Naive thymus-derived CD4-positive, alpha-beta T cell (primary cell): ENCODE results near the gene SORCS2. TPM values are rescaled to one million over a fixed set of nuclear protein-coding genes. Genes with fewer than 3 reads are reported as not detected.

ENCODE experiments used
- ATAC-seq: fragments of 150-1000 bp; cut with Tn5 transposase; 2 replicates; pipeline ENCODE4 v1.10.0; 2021; ENCODE audit warnings: mild to moderate bottlenecking, moderate library complexity
- CTCF ChIA-PET: fragments of 350-600 bp; sonication (Branson Sonifier 250); formaldehyde crosslinking; loops from one replicate; lab custom pipeline; 2021; ENCODE audit warnings: antibody characterized with exemption; lab: Charles Lee
- POLR2A ChIA-PET: fragments of 350-600 bp; sonication (Branson Sonifier 250); formaldehyde crosslinking; loops from one replicate; lab custom pipeline; 2021; ENCODE audit warnings: antibody characterized with exemption, inconsistent platforms; lab: Charles Lee
- DNase-seq, 9 donors: peaks; one replicate each; pipeline versions ENCODE4 v3.0.0 to v3.0.0-alpha.2; 2020 to 2022; ENCODE audit warnings: mixed read lengths in 1 of 9
- H3K27ac ChIP-seq: one replicate; pipeline ENCODE4 v1.7.0; 2013; ENCODE audit warnings: mild to moderate bottlenecking, low read depth, low read length, moderate library complexity
- H3K27me3 ChIP-seq, 2 donors: one replicate each; pipeline ENCODE4 v1.7.0; 2013; ENCODE audit warnings: low read length in 2 of 2, mild to moderate bottlenecking in 2 of 2, moderate library complexity in 2 of 2; ENCODE audit not compliant: control insufficient read depth in 2 of 2, insufficient read depth in 2 of 2
- H3K36me3 ChIP-seq, 3 experiments: 1 replicate in 2 of 3; 2 replicates in 1 of 3; pipeline ENCODE4 v1.7.0; 2013; ENCODE audit warnings: low read length in 3 of 3, mild to moderate bottlenecking in 3 of 3, moderate library complexity in 1 of 3; ENCODE audit not compliant: insufficient read depth in 3 of 3, control insufficient read depth in 2 of 3
- H3K4me1 ChIP-seq, 2 donors: one replicate each; pipeline ENCODE4 v1.7.0; 2013; ENCODE audit warnings: low read length in 2 of 2, mild to moderate bottlenecking in 2 of 2, moderate library complexity in 1 of 2; ENCODE audit not compliant: control insufficient read depth in 2 of 2, insufficient read depth in 2 of 2
- H3K4me3 ChIP-seq: 2 replicates; pipeline ENCODE4 v1.7.0; 2013; ENCODE audit warnings: mild to moderate bottlenecking, low read length
- H3K9me3 ChIP-seq, 3 experiments: 1 replicate in 2 of 3; 2 replicates in 1 of 3; pipeline ENCODE4 v1.7.0; 2013; ENCODE audit warnings: low read length in 3 of 3; ENCODE audit not compliant: control insufficient read depth in 2 of 3
- H3K27ac Mint-ChIP-seq, 9 donors: one replicate each; pipeline ENCODE4 v1.8.0; 2020 to 2022; ENCODE audit warnings: mixed read lengths in 9 of 9, mild to moderate bottlenecking in 8 of 9, moderate library complexity in 5 of 9, inconsistent platforms in 2 of 9
- H3K27me3 Mint-ChIP-seq, 5 donors: one replicate each; pipeline ENCODE4 v1.8.0; 2021 to 2022; ENCODE audit warnings: mixed read lengths in 5 of 5, mild to moderate bottlenecking in 1 of 5
- H3K36me3 Mint-ChIP-seq, 5 donors: one replicate each; pipeline ENCODE4 v1.8.0; 2020 to 2022; ENCODE audit warnings: mixed read lengths in 5 of 5, mild to moderate bottlenecking in 3 of 5, inconsistent platforms in 1 of 5
- H3K4me1 Mint-ChIP-seq, 7 donors: one replicate each; pipeline ENCODE4 v1.8.0; 2020 to 2022; ENCODE audit warnings: mixed read lengths in 7 of 7, mild to moderate bottlenecking in 3 of 7, inconsistent platforms in 1 of 7
- H3K4me3 Mint-ChIP-seq, 10 donors: one replicate each; pipeline ENCODE4 v1.8.0; 2020 to 2022; ENCODE audit warnings: mild to moderate bottlenecking in 10 of 10, mixed read lengths in 10 of 10, moderate library complexity in 6 of 10, inconsistent platforms in 2 of 10
- H3K9me3 Mint-ChIP-seq, 11 donors: one replicate each; pipeline ENCODE4 v1.8.0; 2020 to 2022; ENCODE audit warnings: mixed read lengths in 11 of 11, mild to moderate bottlenecking in 4 of 11, inconsistent platforms in 1 of 11, moderate library complexity in 1 of 11
- intact Hi-C, 2 donors: fragments of 100-400 bp; cut with micrococcal nuclease; formaldehyde crosslinking; loops; one replicate each; pipeline ENCODE4 v1.15.1; 2023
- polyA plus RNA-seq, 2 donors: library from polyadenylated mRNA; unstranded; fragments of 300-500 nt; fragmentation: Illumina TruSeq; gene quantifications; one replicate each; pipeline ENCODE4 v1.2.3, GENCODE V29; 2021
- total RNA-seq, 6 experiments: library from RNA in 5 of 6; stranded (reverse) in 5 of 6; gene quantifications; 1 replicate in 5 of 6; 2 replicates in 1 of 6; pipeline ENCODE4 v1.2.3 and lab custom pipeline; 2021 to 2026

The SORCS2 gene
- total and polyA plus RNA-seq, 7 experiments from 2014 or later, result 0.10 TPM; not detected in 6

- H3K9me3 Mint-ChIP-seq, result peaks cover 0 to 2% (median 0%) of the 10 kb centered on the region in 11 donors
- H3K36me3 Mint-ChIP-seq, result no peaks in the 10 kb centered on the region
- H3K27ac ChIP-seq, result no peak overlapping the region
- H3K4me3 Mint-ChIP-seq, result no peak overlapping the region
- CTCF ChIA-PET, result no interaction called here
- no peaks in the 10 kb centered on the region for H3K9me3 ChIP-seq
- H3K4me1 ChIP-seq, result no peaks in the 10 kb centered on the region
- no peak overlapping the region for H3K27ac Mint-ChIP-seq
- POLR2A ChIA-PET, result no interaction called here
- H3K4me1 Mint-ChIP-seq, result peaks cover 0 to 12% (median 5%) of the 10 kb centered on the region in 7 donors
- H3K27me3 ChIP-seq, result no peaks in the 10 kb centered on the region
- intact Hi-C loops, result no loop called here
- no peaks in the 10 kb centered on the region for H3K36me3 ChIP-seq
- no peak for ATAC-seq
- H3K27me3 Mint-ChIP-seq, result peaks cover 0 to 17% (median 0%) of the 10 kb centered on the region in 5 donors
- DNase-seq, result no peak
- no peak overlapping the region for H3K4me3 ChIP-seq
Measured at GRCh38 chr4:7172508-7172907, 19.8 kb upstream of the SORCS2 start.

- Histone ChIP-seq H3K4me3 (no peak overlapping the region), H3K9me3 (no peaks in the 10 kb centered on the region), H3K27ac (no peak overlapping the region), H3K4me1 (no peaks in the 10 kb centered on the region), H3K27me3 (no peaks in the 10 kb centered on the region), H3K36me3 (no peaks in the 10 kb centered on the region)
- Mint-ChIP-seq H3K9me3 (peaks cover 0 to 2% (median 0%) of the 10 kb centered on the region in 11 donors), H3K27me3 (peaks cover 0 to 17% (median 0%) of the 10 kb centered on the region in 5 donors), H3K36me3 (no peaks in the 10 kb centered on the region), H3K27ac (no peak overlapping the region), H3K4me3 (no peak overlapping the region), H3K4me1 (peaks cover 0 to 12% (median 5%) of the 10 kb centered on the region in 7 donors)
- ATAC-seq (no peak), DNase-seq (no peak)
- intact Hi-C loops, result no loop called here
- CTCF ChIA-PET, result no interaction called here
- POLR2A ChIA-PET, result no interaction called here
Measured at GRCh38 chr4:7172946-7173345, 19.4 kb upstream of the SORCS2 start.

GRCh38 chr4:7173841-7174449, 18.4 kb upstream of the SORCS2 start:
- Histone ChIP-seq H3K27ac (no peak overlapping the region), H3K4me3 (no peak overlapping the region), H3K4me1 (no peaks in the 10 kb centered on the region), H3K27me3 (no peaks in the 10 kb centered on the region), H3K36me3 (no peaks in the 10 kb centered on the region), H3K9me3 (peaks cover 0 to 2% (median 0%) of the 10 kb centered on the region in 3 experiments)
- Mint-ChIP-seq H3K4me3 (no peak overlapping the region), H3K9me3 (peaks cover 0 to 2% (median 0%) of the 10 kb centered on the region in 11 donors), H3K27ac (no peak overlapping the region), H3K36me3 (no peaks in the 10 kb centered on the region), H3K27me3 (peaks cover 0 to 19% (median 0%) of the 10 kb centered on the region in 5 donors), H3K4me1 (peaks cover 0 to 10% (median 3%) of the 10 kb centered on the region in 7 donors)
- POLR2A ChIA-PET, result no interaction called here
- CTCF ChIA-PET, result no interaction called here
- no peak for ATAC-seq
- DNase-seq, result no peak
- intact Hi-C loops, result no loop called here

GRCh38 chr4:7179158-7179557, 13.2 kb upstream of the SORCS2 start:
- H3K9me3 Mint-ChIP-seq, result peaks cover 5 to 20% (median 12%) of the 10 kb centered on the region in 11 donors
- H3K27me3 Mint-ChIP-seq, result peaks cover 6 to 19% (median 9%) of the 10 kb centered on the region in 5 donors
- Histone ChIP-seq H3K4me1 (no peaks in the 10 kb centered on the region), H3K9me3 (peaks cover 0 to 9% (median 0%) of the 10 kb centered on the region in 3 experiments), H3K27me3 (no peaks in the 10 kb centered on the region), H3K36me3 (no peaks in the 10 kb centered on the region), H3K4me3 (no peak overlapping the region), H3K27ac (no peak overlapping the region)
- no peak for DNase-seq
- intact Hi-C loops, result no loop called here
- ChIA-PET POLR2A (no interaction called here), CTCF (no interaction called here)
- no peak overlapping the region for H3K4me3 Mint-ChIP-seq
- H3K27ac Mint-ChIP-seq, result no peak overlapping the region
- no peak for ATAC-seq
- H3K36me3 Mint-ChIP-seq, result peaks cover 0 to 7% (median 4%) of the 10 kb centered on the region in 5 donors
- peaks cover 0 to 10% (median 0%) of the 10 kb centered on the region in 7 donors for H3K4me1 Mint-ChIP-seq

- POLR2A ChIA-PET, result no interaction called here
- H3K27ac Mint-ChIP-seq, result no peak overlapping the region
- H3K36me3 ChIP-seq, result no peaks in the 10 kb centered on the region
- CTCF ChIA-PET, result no interaction called here
- ATAC-seq, result no peak
- H3K27me3 ChIP-seq, result no peaks in the 10 kb centered on the region
- H3K4me1 Mint-ChIP-seq, result peaks cover 0 to 10% (median 0%) of the 10 kb centered on the region in 7 donors
- no peak overlapping the region for H3K27ac ChIP-seq
- no peak overlapping the region for H3K4me3 Mint-ChIP-seq
- H3K27me3 Mint-ChIP-seq, result peaks cover 6 to 19% (median 9%) of the 10 kb centered on the region in 5 donors
- no peaks in the 10 kb centered on the region for H3K4me1 ChIP-seq
- H3K4me3 ChIP-seq, result no peak overlapping the region
- intact Hi-C loops, result no loop called here
- no peak for DNase-seq
- peaks cover 0 to 9% (median 0%) of the 10 kb centered on the region in 3 experiments for H3K9me3 ChIP-seq
- H3K9me3 Mint-ChIP-seq, result peaks cover 5 to 20% (median 12%) of the 10 kb centered on the region in 11 donors
- H3K36me3 Mint-ChIP-seq, result peaks cover 0 to 7% (median 4%) of the 10 kb centered on the region in 5 donors
Measured at GRCh38 chr4:7180938-7181337, 11.4 kb upstream of the SORCS2 start.

- Histone ChIP-seq H3K36me3 (no peaks in the 10 kb centered on the region), H3K27me3 (no peaks in the 10 kb centered on the region), H3K4me1 (no peaks in the 10 kb centered on the region), H3K4me3 (no peak overlapping the region), H3K27ac (no peak overlapping the region), H3K9me3 (peaks cover 0 to 9% (median 0%) of the 10 kb centered on the region in 3 experiments)
- Mint-ChIP-seq H3K9me3 (peaks cover 5 to 21% (median 12%) of the 10 kb centered on the region in 11 donors), H3K36me3 (peaks cover 0 to 7% (median 4%) of the 10 kb centered on the region in 5 donors), H3K4me3 (no peak overlapping the region), H3K4me1 (peaks cover 0 to 10% (median 0%) of the 10 kb centered on the region in 7 donors), H3K27ac (no peak overlapping the region), H3K27me3 (peaks cover 4 to 28% (median 15%) of the 10 kb centered on the region in 5 donors)
- CTCF ChIA-PET, result no interaction called here
- intact Hi-C loops, result no loop called here
- no peak for DNase-seq
- no peak for ATAC-seq
- POLR2A ChIA-PET, result interaction anchor here (0.7 kb wide), 1 partner anchor 399 kb away, joined by 3 read pairs; no protein-coding TSS in a partner anchor
Measured at GRCh38 chr4:7182616-7183015, 9.7 kb upstream of the SORCS2 start.
